Right lobe of liver (tissue), 6 donors: ENCODE results near the gene CUX1. TPM values are rescaled to one million over a fixed set of nuclear protein-coding genes. Genes with fewer than 3 reads are reported as not detected.
"Not testable (repeated sequence)": the region's sequence is repeated elsewhere in the genome, so short reads cannot be mapped to it uniquely, and the experiment has no call there.

ENCODE experiments used
- ATAC-seq, 4 donors: fragments of 200-7000 bp; cut with Tn5 transposase; one replicate each; pipeline ENCODE4 v1.9.1; 2020; ENCODE audit warnings: mild to moderate bottlenecking in 4 of 4, moderate library complexity in 4 of 4
- DNase-seq, 3 donors: peaks; one replicate each; pipeline ENCODE4 v3.0.0-alpha.2; 2020
- H3K27ac ChIP-seq, 3 donors: fragments of 200-600 bp; one replicate each; pipeline ENCODE4 v1.8.0; 2022
- H3K27me3 ChIP-seq, 2 donors: fragments of 200-600 bp; one replicate each; pipeline ENCODE4 v1.8.0; 2022
- H3K36me3 ChIP-seq, 4 donors: fragments of 200-600 bp; sonication (generic) in 1 of 4; one replicate each; pipeline versions ENCODE4 v1.5.1 to v1.8.0; 2017 to 2022; ENCODE audit warnings: control low read depth in 1 of 4
- H3K4me1 ChIP-seq, 4 donors: fragments of 200-600 bp; sonication (generic) in 1 of 4; one replicate each; pipeline versions ENCODE4 v1.5.1 to v1.8.0; 2017 to 2022; ENCODE audit warnings: control low read depth in 1 of 4
- H3K4me3 ChIP-seq, 3 donors: fragments of 200-600 bp; one replicate each; pipeline ENCODE4 v1.8.0; 2022
- H3K9me3 ChIP-seq, 4 donors: fragments of 200-600 bp; sonication (generic) in 1 of 4; one replicate each; pipeline versions ENCODE4 v1.5.1 to v1.8.0; 2017 to 2022; ENCODE audit warnings: control low read depth in 1 of 4
- WGBS: methylation state at CpG from one replicate; pipeline ENCODE4 v1.1.6; 2018; ENCODE audit warnings: low coverage, low lambda C conversion rate; ENCODE audit not compliant: insufficient coverage; ENCODE audit errors: missing lambda C conversion rate; 5-methylcytosine and 5-hydroxymethylcytosine counted together
- intact Hi-C, 2 donors: fragments of 100-400 bp; cut with DNase I; formaldehyde crosslinking; loops; one replicate each; pipeline versions ENCODE4 v1.11.2 to v1.14.1; 2022
- microRNA-seq, 2 donors: library from miRNA; unstranded; fragments of <30 nt; microRNA quantifications; one replicate each; pipeline ENCODE4, GENCODE V29; 2019 to 2020
- small RNA-seq, 2 experiments: library from RNA; depleted of rRNA; stranded (forward); fragments of <200 nt; gene quantifications; one replicate each; pipeline ENCODE3, GENCODE V24; 2016
- total RNA-seq, 6 experiments: library from RNA; depleted of rRNA in 2 of 6; stranded (reverse); fragments of >200 nt in 2 of 6; fragmentation: NEBNext Ultra II Directional in 3 of 6; extraction: Animal tissue kit (Norgen Biotek cat#: 25700) in 3 of 6; gene quantifications; one replicate each; pipeline versions ENCODE4 v1.1.0 to v1.2.4, GENCODE V29; 2016 to 2023
- donor health status: DM: no; HTN: yes; CAD: no.
- donor health status: DM: no; HTN: no; CAD: no.
- donor health status: DM: no; HTN: no; CAD: no.
- donor health status: DM: no; HTN: yes; CAD: no.
- donor health status: DM: no; HTN: yes; CAD: no.

Gene CUX1
- total RNA-seq, 6 experiments from 2014 or later, result 34.3 to 53.1 (median 40.6) TPM

- H3K9me3 ChIP-seq, intact Hi-C loops, H3K27me3 ChIP-seq, H3K4me3 ChIP-seq, ATAC-seq, DNase-seq, H3K36me3 ChIP-seq, H3K4me1 ChIP-seq, H3K27ac ChIP-seq: not testable (repeated sequence)
- 60% methylated on average over 6 of the region's 9 CpGs for WGBS
Observed at GRCh38 chr7:102329366-102329765, 511.9 kb downstream of the CUX1 start.

DNA sequence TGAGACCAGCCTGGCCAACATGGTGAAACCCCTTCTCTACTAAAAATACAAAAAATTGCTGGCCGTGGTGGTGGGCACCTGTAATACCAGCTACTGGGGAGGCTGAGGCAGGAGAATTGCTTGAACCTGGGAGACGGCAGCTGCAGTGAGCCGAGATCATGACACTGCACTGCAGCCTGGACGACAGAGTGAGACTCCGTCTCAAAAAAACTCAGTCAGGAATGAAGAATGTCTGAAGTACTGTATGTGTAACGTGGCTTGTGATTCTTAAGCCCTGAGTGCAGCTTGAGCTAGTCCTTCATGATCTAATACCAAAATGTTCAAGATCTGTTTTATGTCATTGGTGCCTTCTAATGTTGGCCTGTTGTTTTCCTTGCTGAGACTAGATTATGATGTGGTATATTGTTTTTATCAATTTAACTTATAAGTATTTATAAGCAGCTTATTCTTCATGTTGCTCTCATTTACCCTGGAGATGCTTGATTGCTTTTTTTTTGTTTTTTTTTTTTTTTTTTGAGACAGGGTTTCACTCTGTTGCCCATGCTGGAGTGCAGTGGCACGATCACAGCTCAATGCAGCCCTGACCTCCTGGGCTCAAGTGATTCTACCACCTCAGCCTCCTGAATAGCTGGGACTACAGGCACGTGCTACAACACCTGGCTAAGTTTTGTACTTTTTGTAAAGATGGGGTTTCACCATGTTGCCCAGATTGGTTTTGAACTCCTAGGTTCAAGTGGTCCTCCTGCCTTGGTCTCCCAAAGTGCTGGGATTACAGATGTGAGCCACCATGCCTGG is 513.4 kb downstream of the CUX1 start:
- DNase-seq, H3K36me3 ChIP-seq, ATAC-seq, H3K4me1 ChIP-seq, H3K27ac ChIP-seq, intact Hi-C loops, H3K27me3 ChIP-seq, H3K4me3 ChIP-seq, H3K9me3 ChIP-seq: not testable (repeated sequence)
- WGBS, result 87% methylated on average over 6 of the region's 8 CpGs

Small RNAs within 50 kb of the gene (microRNA-seq; reads per million reads assigned to microRNA genes)
- 0 reads per million in 2 donors for gene MIR4285

Small RNAs within 50 kb of the gene (small RNA-seq; reads per million reads assigned to genes)
- gene AC005086.2 (0 reads per million in 2 experiments), gene AC005086.3 (0 reads per million in 2 experiments), gene AC005086.4 (0 reads per million in 2 experiments), gene AC005088.1 (0 reads per million in 2 experiments), gene MIR4285 (0 reads per million in 2 experiments), gene RF00554 (0 reads per million in 2 experiments)

Other genes starting within 250 kb of the CUX1 start
- gene MYL10, start 188.3 kb upstream of the CUX1 start, total RNA-seq, result not detected